ENCODE results near the gene INTS15. TPM values are rescaled to one million over a fixed set of nuclear protein-coding genes. Genes with fewer than 3 reads are reported as not detected.
"Not testable (repeated sequence)": the region's sequence is repeated elsewhere in the genome, so short reads cannot be mapped to it uniquely, and the experiment has no call there.

Gene INTS15
- total RNA-seq, 1 experiment from 2014 or later = 46.8 TPM

DNA sequence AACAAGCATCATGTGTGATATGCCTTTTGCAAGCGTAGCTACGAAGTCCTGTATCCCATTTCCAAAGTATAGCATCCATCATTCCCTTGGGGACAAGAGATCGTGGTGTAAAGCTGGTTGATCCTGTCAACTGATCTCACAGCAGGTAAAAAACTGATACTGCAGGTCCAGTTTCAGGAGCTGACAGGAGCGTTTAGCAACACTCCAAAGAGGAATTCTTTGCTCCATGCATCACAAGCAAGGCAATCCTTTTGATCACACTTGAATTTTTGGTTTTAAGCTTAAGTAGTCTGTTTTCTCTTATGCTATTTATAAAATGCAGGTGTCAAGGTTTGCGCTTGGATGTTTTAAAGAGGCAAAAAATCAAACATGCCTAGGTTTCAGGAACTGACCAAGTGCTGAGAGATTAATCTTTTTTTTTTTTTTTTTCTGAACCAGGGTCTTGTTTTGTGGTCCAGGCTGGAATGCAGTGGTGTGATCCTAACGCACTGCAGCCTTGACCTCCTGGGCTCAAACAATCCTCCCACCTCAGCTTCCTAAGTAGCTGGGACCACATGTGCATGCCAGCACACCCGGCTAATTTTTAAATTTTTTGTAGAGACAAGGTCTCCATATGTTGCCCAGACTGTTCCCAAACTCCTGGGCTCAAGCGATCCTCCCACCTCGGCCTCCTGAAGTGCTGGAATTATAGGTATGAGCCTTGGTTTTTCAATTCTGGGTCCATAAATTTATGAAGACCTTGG, 14.4 kb upstream of the INTS15 start:
- BruUV-seq (replicated peaks) = no TSS peak
- no peak overlapping the region for H3K27ac ChIP-seq (ENCODE audit: low read length)
- H3K4me1 ChIP-seq (ENCODE audit: control insufficient read depth, insufficient read depth, low read length) = peaks cover 17% of the 10 kb centered on the region
- H3K36me3 ChIP-seq (ENCODE audit: control insufficient read depth, insufficient read depth, low read length) = no peaks in the 10 kb centered on the region
- no peak overlapping the region for H3K4me3 ChIP-seq (ENCODE audit: low read depth in 2 of 2, low read length in 2 of 2)
- DNase-seq (ENCODE audit: low read depth, low spot score) = no peak
- in situ Hi-C loops (cut with HindIII; ENCODE audit: low pct_unique_long_range_greater_than_20kb, low sequenced_read_pairs) (no loop called here), intact Hi-C loops (cut with micrococcal nuclease; ENCODE audit: unreplicated experiment) (no loop called here)
- no peaks in the 10 kb centered on the region for H3K27me3 ChIP-seq (ENCODE audit: control insufficient read depth, insufficient read depth, low read length)
- POLR2A ChIA-PET = interaction anchor here (0.6 kb wide), 1 partner anchor 37 kb away, joined by 3 read pairs; no protein-coding TSS in a partner anchor
- H3K9me3 ChIP-seq (ENCODE audit: control insufficient read depth, insufficient read depth, low read depth, low read length) = no peaks in the 10 kb centered on the region
- TF ChIP-seq TCF7L2 (IDR thresholded peaks at IDR 0.05; ENCODE audit: low read depth, low read length) (no peak), SIN3A (IDR thresholded peaks at IDR 0.05; ENCODE audit: borderline replicate concordance, insufficient read depth, low read depth, low read length) (no peak), POLR2AphosphoS5 (IDR thresholded peaks at IDR 0.05; ENCODE audit: low read depth, low read length) (no peak)
- TF ChIP-seq, protein P1, sequence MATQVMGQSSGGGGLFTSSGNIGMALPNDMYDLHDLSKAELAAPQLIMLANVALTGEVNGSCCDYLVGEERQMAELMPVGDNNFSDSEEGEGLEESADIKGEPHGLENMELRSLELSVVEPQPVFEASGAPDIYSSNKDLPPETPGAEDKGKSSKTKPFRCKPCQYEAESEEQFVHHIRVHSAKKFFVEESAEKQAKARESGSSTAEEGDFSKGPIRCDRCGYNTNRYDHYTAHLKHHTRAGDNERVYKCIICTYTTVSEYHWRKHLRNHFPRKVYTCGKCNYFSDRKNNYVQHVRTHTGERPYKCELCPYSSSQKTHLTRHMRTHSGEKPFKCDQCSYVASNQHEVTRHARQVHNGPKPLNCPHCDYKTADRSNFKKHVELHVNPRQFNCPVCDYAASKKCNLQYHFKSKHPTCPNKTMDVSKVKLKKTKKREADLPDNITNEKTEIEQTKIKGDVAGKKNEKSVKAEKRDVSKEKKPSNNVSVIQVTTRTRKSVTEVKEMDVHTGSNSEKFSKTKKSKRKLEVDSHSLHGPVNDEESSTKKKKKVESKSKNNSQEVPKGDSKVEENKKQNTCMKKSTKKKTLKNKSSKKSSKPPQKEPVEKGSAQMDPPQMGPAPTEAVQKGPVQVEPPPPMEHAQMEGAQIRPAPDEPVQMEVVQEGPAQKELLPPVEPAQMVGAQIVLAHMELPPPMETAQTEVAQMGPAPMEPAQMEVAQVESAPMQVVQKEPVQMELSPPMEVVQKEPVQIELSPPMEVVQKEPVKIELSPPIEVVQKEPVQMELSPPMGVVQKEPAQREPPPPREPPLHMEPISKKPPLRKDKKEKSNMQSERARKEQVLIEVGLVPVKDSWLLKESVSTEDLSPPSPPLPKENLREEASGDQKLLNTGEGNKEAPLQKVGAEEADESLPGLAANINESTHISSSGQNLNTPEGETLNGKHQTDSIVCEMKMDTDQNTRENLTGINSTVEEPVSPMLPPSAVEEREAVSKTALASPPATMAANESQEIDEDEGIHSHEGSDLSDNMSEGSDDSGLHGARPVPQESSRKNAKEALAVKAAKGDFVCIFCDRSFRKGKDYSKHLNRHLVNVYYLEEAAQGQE (IDR thresholded peaks at IDR 0.05; ENCODE audit: insufficient read depth in 1 of 2, low read depth in 2 of 2, low read length in 1 of 2) = no peak
- TF ChIP-seq, protein P2, sequence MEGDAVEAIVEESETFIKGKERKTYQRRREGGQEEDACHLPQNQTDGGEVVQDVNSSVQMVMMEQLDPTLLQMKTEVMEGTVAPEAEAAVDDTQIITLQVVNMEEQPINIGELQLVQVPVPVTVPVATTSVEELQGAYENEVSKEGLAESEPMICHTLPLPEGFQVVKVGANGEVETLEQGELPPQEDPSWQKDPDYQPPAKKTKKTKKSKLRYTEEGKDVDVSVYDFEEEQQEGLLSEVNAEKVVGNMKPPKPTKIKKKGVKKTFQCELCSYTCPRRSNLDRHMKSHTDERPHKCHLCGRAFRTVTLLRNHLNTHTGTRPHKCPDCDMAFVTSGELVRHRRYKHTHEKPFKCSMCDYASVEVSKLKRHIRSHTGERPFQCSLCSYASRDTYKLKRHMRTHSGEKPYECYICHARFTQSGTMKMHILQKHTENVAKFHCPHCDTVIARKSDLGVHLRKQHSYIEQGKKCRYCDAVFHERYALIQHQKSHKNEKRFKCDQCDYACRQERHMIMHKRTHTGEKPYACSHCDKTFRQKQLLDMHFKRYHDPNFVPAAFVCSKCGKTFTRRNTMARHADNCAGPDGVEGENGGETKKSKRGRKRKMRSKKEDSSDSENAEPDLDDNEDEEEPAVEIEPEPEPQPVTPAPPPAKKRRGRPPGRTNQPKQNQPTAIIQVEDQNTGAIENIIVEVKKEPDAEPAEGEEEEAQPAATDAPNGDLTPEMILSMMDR (IDR thresholded peaks at IDR 0.05) = no peak
- no peak for ATAC-seq
- CTCF ChIA-PET = interaction anchor here (2.2 to 3.2 kb wide), 2 partner anchors 16 to 59 kb away, joined by 11 to 17 read pairs; no protein-coding TSS in a partner anchor

DNA sequence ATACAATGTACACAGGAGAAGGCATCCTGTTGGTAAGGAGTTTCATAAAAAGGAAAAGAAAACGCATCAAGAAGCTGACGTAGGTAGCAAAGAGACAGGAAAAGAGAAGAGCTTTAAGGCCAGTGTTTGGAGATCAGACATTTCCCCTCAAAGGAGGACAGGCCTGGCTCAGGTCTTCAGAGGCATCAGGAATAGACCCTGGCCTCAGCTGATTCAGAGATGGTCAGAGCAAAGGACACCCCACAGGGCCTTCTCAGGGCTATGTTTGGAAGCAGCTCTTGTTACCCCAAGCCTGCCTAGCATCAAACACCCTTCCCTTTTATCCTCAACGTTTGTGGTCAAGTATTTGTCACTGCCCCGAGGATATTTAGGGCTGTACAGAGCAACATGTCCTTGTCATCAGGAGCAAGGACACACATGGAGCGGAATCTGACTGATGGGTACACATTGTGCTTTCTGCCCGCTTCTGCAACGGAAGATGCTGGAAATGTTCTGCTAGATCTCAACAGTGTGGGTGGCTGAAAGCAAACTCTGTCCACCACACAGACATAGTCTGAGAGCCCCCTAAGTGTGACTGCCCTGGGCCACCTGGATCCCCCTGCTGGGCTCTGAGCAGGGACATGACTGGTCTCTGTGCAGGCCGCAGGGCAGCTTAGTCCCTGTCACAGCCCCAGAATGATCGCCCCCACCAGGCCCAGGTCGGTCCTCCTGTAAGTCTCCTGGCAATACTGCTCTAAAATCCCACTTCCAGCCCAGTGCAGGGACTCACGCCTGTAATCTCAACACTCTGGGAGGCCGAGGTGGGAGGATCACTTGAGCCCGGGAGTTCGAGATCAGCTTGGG, 13.6 kb upstream of the INTS15 start:
- DNase-seq (ENCODE audit: low read depth, low spot score) (no peak), ATAC-seq (no peak)
- ChIA-PET CTCF (interaction anchor here (0.6 to 3.2 kb wide), 3 partner anchors 17 to 60 kb away, joined by 4 to 17 read pairs (median 11); no protein-coding TSS in a partner anchor), POLR2A (no interaction called here)
- intact Hi-C loops (cut with micrococcal nuclease; ENCODE audit: unreplicated experiment) (no loop called here), in situ Hi-C loops (cut with HindIII; ENCODE audit: low pct_unique_long_range_greater_than_20kb, low sequenced_read_pairs) (no loop called here)
- no peaks in the 10 kb centered on the region for H3K27me3 ChIP-seq (ENCODE audit: control insufficient read depth, insufficient read depth, low read length)
- no peaks in the 10 kb centered on the region for H3K9me3 ChIP-seq (ENCODE audit: control insufficient read depth, insufficient read depth, low read depth, low read length)
- H3K27ac ChIP-seq (ENCODE audit: low read length) = peak overlapping the region; percentile 65
- no peaks in the 10 kb centered on the region; the same call in 1 of the 2 replicates for H3K36me3 ChIP-seq (ENCODE audit: control insufficient read depth, insufficient read depth, low read length)
- BruUV-seq (replicated peaks) = TSS peak; percentile 99
- peak overlapping the region; percentile 79 to 94 for H3K4me3 ChIP-seq (ENCODE audit: low read depth in 2 of 2, low read length in 2 of 2)
- H3K4me1 ChIP-seq (ENCODE audit: control insufficient read depth, insufficient read depth, low read length) = peaks cover 17% of the 10 kb centered on the region
- TF ChIP-seq, protein P2 (IDR thresholded peaks at IDR 0.05) = no peak
- TF ChIP-seq SIN3A (IDR thresholded peaks at IDR 0.05; ENCODE audit: borderline replicate concordance, insufficient read depth, low read depth, low read length) (no peak), TCF7L2 (IDR thresholded peaks at IDR 0.05; ENCODE audit: low read depth, low read length) (no peak), POLR2AphosphoS5 (IDR thresholded peaks at IDR 0.05; ENCODE audit: low read depth, low read length) (no peak)
- TF ChIP-seq, protein P1 (IDR thresholded peaks at IDR 0.05; ENCODE audit: insufficient read depth in 1 of 2, low read depth in 2 of 2, low read length in 1 of 2) = no peak

DNA sequence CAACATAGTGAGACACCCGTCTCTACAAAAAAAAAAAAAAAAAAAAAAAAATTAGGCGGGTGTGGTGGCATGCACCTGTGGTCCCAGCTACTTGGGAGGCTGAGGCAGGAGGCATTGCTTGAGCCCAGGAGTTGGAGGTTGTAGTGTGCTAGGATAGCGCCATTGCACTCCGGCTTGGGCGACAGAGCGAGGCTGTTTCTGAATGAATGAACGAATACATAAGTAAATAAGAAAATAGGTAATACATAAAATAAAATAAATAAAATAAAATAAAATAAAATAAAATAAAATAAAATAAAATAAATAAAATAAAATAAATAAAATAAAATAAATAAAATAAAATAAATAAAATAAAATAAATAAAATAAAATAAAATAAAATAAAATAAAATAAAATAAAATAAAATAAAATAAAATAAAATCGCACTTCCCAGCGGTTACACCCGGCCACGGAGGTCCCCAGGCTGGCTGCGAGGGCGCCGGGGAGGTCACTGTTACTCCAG, 12.9 kb upstream of the INTS15 start:
- DNase-seq (ENCODE audit: low read depth, low spot score); in situ Hi-C loops (cut with HindIII; ENCODE audit: low pct_unique_long_range_greater_than_20kb, low sequenced_read_pairs); H3K36me3 ChIP-seq (ENCODE audit: control insufficient read depth, insufficient read depth, low read length); ATAC-seq; H3K9me3 ChIP-seq (ENCODE audit: control insufficient read depth, insufficient read depth, low read depth, low read length); H3K27me3 ChIP-seq (ENCODE audit: control insufficient read depth, insufficient read depth, low read length); intact Hi-C loops (cut with micrococcal nuclease; ENCODE audit: unreplicated experiment); BruUV-seq (replicated peaks): not testable (repeated sequence)
- H3K27ac ChIP-seq (ENCODE audit: low read length) = peak overlapping the region; percentile 93
- ChIA-PET CTCF (interaction anchor here (0.6 to 0.7 kb wide), 2 partner anchors 18 to 59 kb away, joined by 4 read pairs; no protein-coding TSS in a partner anchor), POLR2A (interaction anchor here (0.5 kb wide), 1 partner anchor 52 kb away, joined by 9 read pairs; no protein-coding TSS in a partner anchor)
- peaks cover 17% of the 10 kb centered on the region for H3K4me1 ChIP-seq (ENCODE audit: control insufficient read depth, insufficient read depth, low read length)
- peak overlapping the region; percentile 79 to 94 for H3K4me3 ChIP-seq (ENCODE audit: low read depth in 2 of 2, low read length in 2 of 2)
